GM10248 (cell line): ENCODE results near the gene AARS2.

Experiments
- CTCF ChIA-PET: fragments of 300-600 bp; sonication (Branson Sonifier 250); formaldehyde crosslinking; extraction: SDS; loops from one replicate; lab custom pipeline; 2021; ENCODE audit warnings: antibody characterized with exemption; lab: Yijun Ruan, JAX
- POLR2A ChIA-PET: fragments of 350-650 bp; sonication (Branson Sonifier 250); formaldehyde crosslinking; extraction: SDS; loops from one replicate; lab custom pipeline; 2020; ENCODE audit warnings: antibody characterized with exemption; lab: Yijun Ruan, JAX
- DNase-seq: peaks from one replicate; pipeline ENCODE4 v3.0.0; 2012; ENCODE audit errors: extremely low spot score
- TF ChIP-seq, protein P1 (sequence below): IDR thresholded peaks from 2 replicates; pipeline ENCODE4 v1.5.1; 2012; ENCODE audit warnings: mild to moderate bottlenecking, low read depth; ENCODE audit errors: extremely low read depth, missing control alignments, control extremely low read depth

Gene AARS2

DNA sequence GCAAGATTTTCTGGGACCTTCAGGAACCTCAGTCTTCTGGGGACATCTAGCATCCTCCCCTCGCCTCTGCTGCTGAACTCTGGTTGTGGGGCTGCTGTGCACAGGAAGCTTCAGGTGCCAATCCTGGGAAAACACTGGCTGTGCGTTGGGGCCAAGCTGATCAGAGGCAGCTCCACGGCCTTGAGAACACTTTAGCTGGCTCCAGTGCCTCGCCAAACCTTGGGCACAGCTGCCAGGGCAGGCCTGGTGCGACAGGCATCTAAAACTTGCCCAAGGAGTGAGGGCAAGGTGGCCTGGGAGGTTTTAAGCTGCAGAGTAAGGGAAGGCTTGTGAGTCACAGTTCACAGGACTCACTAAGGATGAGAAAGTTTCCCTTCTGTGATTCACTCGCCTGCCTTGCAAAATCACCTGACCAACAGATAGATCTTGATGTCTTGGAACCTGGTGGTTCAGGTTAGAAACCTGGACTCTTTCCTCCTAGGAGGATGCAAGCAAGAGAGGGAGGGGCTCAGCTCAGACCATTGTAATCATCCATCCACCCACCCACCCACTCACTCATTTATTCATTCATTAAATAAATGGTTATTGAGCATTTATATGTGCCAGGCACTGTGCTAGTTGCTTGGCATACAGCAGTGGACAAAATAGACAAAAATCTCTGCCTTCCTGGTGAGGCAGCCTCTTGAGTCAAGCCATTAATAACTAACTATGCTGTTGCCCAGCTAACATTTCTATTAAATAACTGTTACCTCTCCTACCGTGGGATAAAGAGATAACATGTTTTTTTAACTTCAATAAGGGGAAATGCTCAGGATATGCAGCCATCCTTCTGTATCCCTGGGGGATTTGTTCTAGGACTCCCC lies 26.8 kb upstream of the AARS2 start:
- TF ChIP-seq, protein P1, sequence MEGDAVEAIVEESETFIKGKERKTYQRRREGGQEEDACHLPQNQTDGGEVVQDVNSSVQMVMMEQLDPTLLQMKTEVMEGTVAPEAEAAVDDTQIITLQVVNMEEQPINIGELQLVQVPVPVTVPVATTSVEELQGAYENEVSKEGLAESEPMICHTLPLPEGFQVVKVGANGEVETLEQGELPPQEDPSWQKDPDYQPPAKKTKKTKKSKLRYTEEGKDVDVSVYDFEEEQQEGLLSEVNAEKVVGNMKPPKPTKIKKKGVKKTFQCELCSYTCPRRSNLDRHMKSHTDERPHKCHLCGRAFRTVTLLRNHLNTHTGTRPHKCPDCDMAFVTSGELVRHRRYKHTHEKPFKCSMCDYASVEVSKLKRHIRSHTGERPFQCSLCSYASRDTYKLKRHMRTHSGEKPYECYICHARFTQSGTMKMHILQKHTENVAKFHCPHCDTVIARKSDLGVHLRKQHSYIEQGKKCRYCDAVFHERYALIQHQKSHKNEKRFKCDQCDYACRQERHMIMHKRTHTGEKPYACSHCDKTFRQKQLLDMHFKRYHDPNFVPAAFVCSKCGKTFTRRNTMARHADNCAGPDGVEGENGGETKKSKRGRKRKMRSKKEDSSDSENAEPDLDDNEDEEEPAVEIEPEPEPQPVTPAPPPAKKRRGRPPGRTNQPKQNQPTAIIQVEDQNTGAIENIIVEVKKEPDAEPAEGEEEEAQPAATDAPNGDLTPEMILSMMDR: no peak
- CTCF ChIA-PET: interaction anchor here (0.9 to 6.1 kb wide), 10 partner anchors 26 to 567 kb away, joined by 3 to 142 read pairs (median 7); partner anchors contain the start of genes AARS2, NFKBIE and TMEM151B
- no peak for DNase-seq
- POLR2A ChIA-PET: no interaction called here

DNA sequence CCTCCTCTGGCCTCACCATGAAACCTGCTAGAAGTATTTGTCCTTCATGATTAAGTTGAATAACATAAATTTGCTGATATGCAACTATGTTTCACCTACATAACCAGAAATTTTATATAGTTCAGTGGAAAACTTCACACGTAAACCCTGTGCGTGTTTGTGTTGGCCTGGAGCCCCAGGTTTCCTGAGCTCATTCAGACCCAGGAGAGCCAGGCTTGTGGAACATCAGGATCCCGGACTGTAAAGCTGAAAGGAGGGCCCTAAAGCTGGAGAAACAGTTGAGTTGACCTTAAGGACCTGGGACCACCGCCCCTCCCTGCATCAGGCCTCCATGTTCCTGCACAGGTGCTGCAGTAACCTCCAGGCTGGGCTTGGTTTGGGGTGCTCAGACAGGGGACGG lies 26.2 kb upstream of the AARS2 start:
- ChIA-PET POLR2A (no interaction called here), CTCF (interaction anchor here (0.6 to 6.1 kb wide), 19 partner anchors 10 to 566 kb away, joined by 3 to 142 read pairs (median 7); partner anchors contain the start of genes AARS2, NFKBIE and TMEM151B)
- TF ChIP-seq, protein P1: no peak
- DNase-seq: no peak

DNA sequence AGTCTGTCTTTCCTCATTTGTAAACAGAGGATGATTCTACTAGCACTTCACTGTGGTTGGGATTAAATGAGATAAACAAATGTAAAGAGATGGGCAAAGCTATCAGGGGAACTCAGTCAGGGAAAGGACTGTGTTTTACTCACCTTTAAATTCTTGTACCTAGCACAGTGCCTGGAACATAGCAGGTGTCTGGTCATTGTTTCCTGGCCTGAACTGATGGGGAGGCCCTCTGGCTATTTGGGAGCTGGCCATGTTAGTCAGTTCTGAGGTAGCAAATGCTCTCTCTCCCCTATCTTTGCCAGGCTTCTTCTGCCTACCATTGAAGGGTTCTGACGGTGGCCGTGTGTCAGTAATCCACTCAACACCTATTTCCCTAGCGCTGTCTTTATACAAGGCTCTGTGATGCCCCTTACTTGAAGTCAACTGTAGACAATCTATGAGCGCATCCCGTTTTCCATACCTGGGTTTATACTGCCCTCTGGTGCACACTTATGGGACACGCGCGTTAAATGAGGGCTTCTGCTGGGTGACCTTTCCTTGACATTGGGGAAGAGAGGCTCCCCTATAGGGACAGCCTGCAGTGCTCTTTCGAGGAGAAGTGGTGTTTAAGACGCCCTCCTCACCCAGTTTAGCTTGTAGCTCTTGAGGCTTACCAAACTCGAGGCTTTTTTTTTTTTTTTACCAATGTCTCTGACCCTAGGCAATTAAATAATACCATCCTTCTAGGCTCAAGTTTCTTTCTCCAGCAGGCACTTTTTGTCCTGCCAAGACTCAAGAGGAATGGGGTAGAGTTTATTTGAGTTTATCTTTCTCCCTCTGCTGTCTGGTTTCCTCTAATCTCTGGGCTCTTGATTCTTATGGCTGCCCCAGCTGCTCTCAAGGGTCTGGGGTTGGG lies 25.3 kb upstream of the AARS2 start:
- CTCF ChIA-PET: interaction anchor here (0.6 to 6.1 kb wide), 34 partner anchors 8 to 242 kb away, joined by 3 to 142 read pairs (median 5); partner anchors contain the start of genes AARS2, NFKBIE and TMEM151B
- peak; percentile 77 for DNase-seq
- POLR2A ChIA-PET: no interaction called here
- TF ChIP-seq, protein P1: peak; percentile 84

DNA sequence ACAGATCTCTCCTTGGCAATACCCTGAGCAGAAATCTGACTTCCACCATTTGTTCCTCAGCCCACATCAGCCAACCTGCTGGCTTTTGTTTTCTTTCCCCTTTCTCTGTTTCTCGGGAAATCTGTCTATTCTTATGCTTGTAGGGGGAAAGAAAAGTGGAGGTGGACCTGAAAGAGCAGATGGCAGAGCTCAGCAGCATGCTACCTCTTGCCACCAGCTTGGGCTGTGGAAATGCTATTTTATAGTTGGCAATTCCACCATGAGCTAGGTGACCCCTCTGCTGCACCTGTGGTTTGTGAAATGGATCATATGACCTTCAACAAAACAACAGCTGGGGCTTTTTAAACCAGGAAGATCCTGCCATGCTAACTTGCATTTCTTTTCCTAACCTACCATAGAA lies 22.5 kb upstream of the AARS2 start:
- ChIA-PET POLR2A (interaction anchor here (0.6 kb wide), 1 partner anchor 42 kb away, joined by 6 read pairs; no protein-coding TSS in a partner anchor), CTCF (interaction anchor here (1.0 to 6.1 kb wide), 9 partner anchors 9 to 164 kb away, joined by 4 to 142 read pairs (median 6); partner anchors contain the start of genes AARS2, NFKBIE and TMEM151B)
- TF ChIP-seq, protein P1: no peak
- DNase-seq: no peak

DNA sequence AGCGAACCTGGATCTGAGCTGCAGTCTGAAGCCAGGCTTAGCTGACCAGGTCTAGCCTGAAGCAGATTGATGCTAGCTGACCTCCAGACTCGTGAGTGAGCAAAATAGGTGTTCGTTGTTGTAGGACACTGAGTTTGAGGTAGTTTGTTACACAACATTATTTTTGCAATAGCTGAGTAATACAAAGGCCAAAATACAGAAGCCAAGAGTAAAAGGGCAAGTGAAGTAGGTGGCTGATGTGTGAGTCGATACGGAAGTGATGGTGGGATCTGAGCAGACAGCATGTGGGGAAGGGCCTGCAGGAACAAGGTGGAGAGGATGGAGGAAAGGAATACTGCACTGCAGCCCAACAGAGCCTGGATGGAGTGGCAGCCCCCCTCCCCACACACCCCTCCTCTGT lies 20.8 kb upstream of the AARS2 start:
- ChIA-PET CTCF (interaction anchor here (1.9 to 3.8 kb wide), 3 partner anchors 22 to 67 kb away, joined by 5 to 21 read pairs (median 7); partner anchors contain the start of gene AARS2), POLR2A (no interaction called here)
- TF ChIP-seq, protein P1: no peak
- DNase-seq: no peak
